GM19035 (cell line): Measurements from ENCODE around the gene DISP3.

Source experiments
- ATAC-seq: cut with Tn5 transposase; IDR thresholded peaks from one replicate; pipeline ENCODE4 v1.9.1; 2021; ENCODE audit not compliant: unreplicated experiment

Gene DISP3

GRCh38 chr1:11505591-11506538 is 26.9 kb downstream of the DISP3 start:
- no peak for ATAC-seq

GRCh38 chr1:11507309-11507708 is 28.4 kb downstream of the DISP3 start:
- ATAC-seq, result no peak

GRCh38 chr1:11513681-11514080 is 34.7 kb downstream of the DISP3 start:
- ATAC-seq, result no peak

GRCh38 chr1:11514366-11514765 is 35.4 kb downstream of the DISP3 start:
- ATAC-seq, result no peak

GRCh38 chr1:11515368-11516300 is 36.7 kb downstream of the DISP3 start:
- no peak for ATAC-seq

GRCh38 chr1:11516961-11517635 is 38.1 kb downstream of the DISP3 start:
- ATAC-seq, result no peak

- no peak for ATAC-seq
Measured at GRCh38 chr1:11518016-11518701, 39.2 kb downstream of the DISP3 start.

GRCh38 chr1:11518791-11519628 is 40.1 kb downstream of the DISP3 start:
- no peak for ATAC-seq

GRCh38 chr1:11519629-11520031 is 40.7 kb downstream of the DISP3 start:
- ATAC-seq, result no peak

- no peak for ATAC-seq
Measured at GRCh38 chr1:11520531-11521233, 41.7 kb downstream of the DISP3 start.

- ATAC-seq, result no peak
Measured at GRCh38 chr1:11521582-11522399, 42.8 kb downstream of the DISP3 start.

- no peak for ATAC-seq
Measured at GRCh38 chr1:11522400-11523235, 43.7 kb downstream of the DISP3 start.

- no peak for ATAC-seq
Measured at GRCh38 chr1:11523261-11523660, 44.3 kb downstream of the DISP3 start.

GRCh38 chr1:11523746-11524464 is 45.0 kb downstream of the DISP3 start:
- ATAC-seq, result no peak

- ATAC-seq, result no peak
Measured at GRCh38 chr1:11524465-11525150, 45.7 kb downstream of the DISP3 start.

GRCh38 chr1:11525151-11525505 is 46.2 kb downstream of the DISP3 start:
- no peak for ATAC-seq
